HEK293 (cell line): Measurements from ENCODE around the gene VEGFB.

Experiments used
- CTCF ChIA-PET: fragments of 350-600 bp; formaldehyde crosslinking; extraction: SDS; loops from one replicate; lab custom pipeline; 2021; ENCODE audit warnings: antibody characterized with exemption; lab: Yijun Ruan, JAX
- POLR2A ChIA-PET: fragments of 300-600 bp; formaldehyde crosslinking; extraction: SDS; loops from one replicate; lab custom pipeline; 2020; ENCODE audit warnings: antibody characterized with exemption, inconsistent platforms; lab: Yijun Ruan, JAX
- H3K27ac ChIP-seq: fragments of 200-500 bp; sonication (Bioruptor generic); 2 replicates; pipeline ENCODE4 v1.5.1; 2014; ENCODE audit warnings: low read depth, low read length, control low read depth, inconsistent platforms; ENCODE audit errors: extremely low read depth
- H3K36me3 ChIP-seq, 2 experiments: fragments of 200-500 bp in 1 of 2; sonication (Bioruptor generic) in 1 of 2; 1 replicate in 1 of 2; 2 replicates in 1 of 2; pipeline ENCODE4 v1.5.1; 2014 to 2017; ENCODE audit warnings: inconsistent platforms in 2 of 2, low read length in 2 of 2; ENCODE audit not compliant: control insufficient read depth in 2 of 2, insufficient read depth in 1 of 2
- H3K4me1 ChIP-seq: fragments of 200-500 bp; sonication (Bioruptor generic); 2 replicates; pipeline ENCODE4 v1.5.1; 2014; ENCODE audit warnings: mild to moderate bottlenecking, low read length, inconsistent platforms; ENCODE audit not compliant: control insufficient read depth, insufficient read depth
- H3K4me3 ChIP-seq: 2 replicates; pipeline ENCODE4 v1.5.1; 2011; ENCODE audit warnings: low read depth, mild to moderate bottlenecking, control low read depth, low read length, moderate library complexity
- H3K9me3 ChIP-seq: fragments of 200-500 bp; sonication (Bioruptor generic); 2 replicates; pipeline ENCODE4 v1.5.1; 2014; ENCODE audit warnings: low read depth, low read length, inconsistent platforms; ENCODE audit not compliant: control insufficient read depth, insufficient read depth
- GLIS2 ChIP-seq: fragments of 450-650 bp; formaldehyde crosslinking; IDR thresholded peaks from 2 replicates; pipeline ENCODE4 v1.5.1; 2016; ENCODE audit warnings: missing biosample characterization, missing genetic modification characterization
- IKZF3 ChIP-seq: fragments of 450-650 bp; IDR thresholded peaks from 2 replicates; pipeline ENCODE4 v1.5.0; 2018; ENCODE audit warnings: missing biosample characterization, mild to moderate bottlenecking, missing genetic modification characterization, moderate library complexity
- KLF9 ChIP-seq: fragments of 450-650 bp; formaldehyde crosslinking; IDR thresholded peaks from 2 replicates; pipeline ENCODE4 v1.5.1; 2016; ENCODE audit warnings: missing biosample characterization, missing genetic modification characterization, low read depth
- PRDM1 ChIP-seq: fragments of 450-650 bp; formaldehyde crosslinking; IDR thresholded peaks from 2 replicates; pipeline ENCODE4; 2016; ENCODE audit warnings: missing biosample characterization, missing genetic modification characterization
- RBAK ChIP-seq: fragments of 450-650 bp; formaldehyde crosslinking; IDR thresholded peaks from 2 replicates; pipeline ENCODE4 v1.5.1; 2016; ENCODE audit warnings: missing biosample characterization, missing genetic modification characterization
- TRIM28 ChIP-seq: IDR thresholded peaks from 2 replicates; pipeline ENCODE4 v1.6.1; 2011; ENCODE audit warnings: low read length, control low read depth, borderline replicate concordance
- ZBTB20 ChIP-seq: fragments of 450-650 bp; formaldehyde crosslinking; IDR thresholded peaks from 2 replicates; pipeline ENCODE4 v1.5.1; 2016; ENCODE audit warnings: missing biosample characterization, missing genetic modification characterization
- ZEB2 ChIP-seq: fragments of 450-650 bp; formaldehyde crosslinking; IDR thresholded peaks from 2 replicates; pipeline ENCODE4 v1.5.1; 2016; ENCODE audit warnings: missing biosample characterization, missing genetic modification characterization
- ZNF19 ChIP-seq: fragments of 450-650 bp; formaldehyde crosslinking; IDR thresholded peaks from 2 replicates; pipeline ENCODE4; 2016; ENCODE audit warnings: missing biosample characterization, missing genetic modification characterization, low read depth
- ZNF239 ChIP-seq: fragments of 450-650 bp; formaldehyde crosslinking; IDR thresholded peaks from 2 replicates; pipeline ENCODE4 v1.5.1; 2016; ENCODE audit warnings: missing biosample characterization, missing genetic modification characterization
- ZNF391 ChIP-seq: fragments of 450-650 bp; formaldehyde crosslinking; IDR thresholded peaks from 2 replicates; pipeline ENCODE4 v1.5.1; 2016; ENCODE audit warnings: low read depth, missing biosample characterization, missing genetic modification characterization, borderline replicate concordance
- ZNF423 ChIP-seq: fragments of 450-650 bp; formaldehyde crosslinking; IDR thresholded peaks from 2 replicates; pipeline ENCODE4 v1.5.1; 2016; ENCODE audit warnings: missing biosample characterization, missing genetic modification characterization
- ZNF610 ChIP-seq: fragments of 450-650 bp; formaldehyde crosslinking; IDR thresholded peaks from 2 replicates; pipeline ENCODE4 v1.5.1; 2016; ENCODE audit warnings: missing biosample characterization, missing genetic modification characterization, borderline replicate concordance
- ZNF830 ChIP-seq: fragments of 450-650 bp; IDR thresholded peaks from 2 replicates; pipeline ENCODE4 v1.5.0; 2018; ENCODE audit warnings: missing biosample characterization, missing genetic modification characterization, low read depth, mild to moderate bottlenecking, moderate library complexity
- ZNF837 ChIP-seq: fragments of 450-650 bp; formaldehyde crosslinking; IDR thresholded peaks from 2 replicates; pipeline ENCODE4 v1.5.1; 2016; ENCODE audit warnings: missing biosample characterization, missing genetic modification characterization
- TF ChIP-seq, protein P1 (sequence below): fragments of 450-650 bp; formaldehyde crosslinking; IDR thresholded peaks from 2 replicates; pipeline ENCODE4 v1.5.1; 2016; ENCODE audit warnings: missing biosample characterization, missing genetic modification characterization
- TF ChIP-seq, protein P2 (sequence below): fragments of 450-650 bp; formaldehyde crosslinking; IDR thresholded peaks from 2 replicates; pipeline ENCODE4 v1.5.1; 2016; ENCODE audit warnings: missing biosample characterization, missing genetic modification characterization
- TF ChIP-seq, protein P3 (sequence below): fragments of 450-650 bp; formaldehyde crosslinking; optimal IDR thresholded peaks from 2 replicates; pipeline ENCODE3; 2016; ENCODE audit warnings: missing biosample characterization, mild to moderate bottlenecking, missing genetic modification characterization
- TF ChIP-seq, protein P4 (sequence below): fragments of 450-650 bp; formaldehyde crosslinking; IDR thresholded peaks from 2 replicates; pipeline ENCODE4 v1.5.1; 2016; ENCODE audit warnings: missing biosample characterization, missing genetic modification characterization

Gene VEGFB

DNA sequence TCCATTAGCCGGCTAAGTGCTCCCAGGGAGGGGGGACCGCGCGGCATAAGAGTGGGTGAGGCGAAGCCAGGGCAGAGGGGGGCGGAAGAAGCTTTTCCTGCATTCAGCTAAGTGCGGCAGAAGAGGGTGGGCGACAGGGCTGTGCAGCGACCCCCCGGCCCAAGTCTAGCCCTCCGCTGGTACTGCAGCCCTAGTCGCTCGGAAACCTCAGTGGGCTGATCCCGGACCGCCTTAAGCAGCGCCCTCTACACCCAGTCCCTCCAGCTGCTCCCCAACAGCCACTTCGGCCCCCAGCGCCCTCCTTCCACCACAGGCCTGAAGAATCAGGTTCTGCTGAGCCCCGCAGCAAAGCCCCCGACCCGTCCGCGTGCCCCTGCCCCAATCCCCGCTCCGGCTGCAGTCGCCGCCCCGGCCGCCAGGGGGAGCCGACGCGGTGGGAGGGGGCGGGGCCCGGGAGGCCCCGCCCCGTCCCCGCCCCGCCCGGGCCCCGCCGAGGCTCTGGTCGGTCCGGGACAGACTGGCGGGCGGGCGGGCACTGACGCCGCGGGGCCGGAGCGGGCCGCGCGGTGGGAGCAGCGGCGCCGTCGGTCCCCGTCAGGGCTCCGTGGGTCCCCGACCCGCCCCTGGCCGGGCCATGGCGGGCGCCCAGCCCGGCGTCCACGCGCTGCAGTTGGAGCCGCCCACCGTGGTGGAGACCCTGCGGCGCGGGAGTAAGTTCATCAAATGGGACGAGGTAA lies 16.8 kb downstream of the VEGFB start, which contains the start of gene PLCB3 (continued):
- TF ChIP-seq KLF9 (peak; percentile 34; the same call in 1 of the 2 replicates), ZNF19 (tag by site-specific recombination) (no peak), PRDM1 (tag by site-specific recombination) (no peak), ZNF837 (tag by site-specific recombination) (no peak), ZNF423 (tag by site-specific recombination) (peak; percentile 42; the same call in 1 of the 2 replicates)
- TF ChIP-seq, protein P1, sequence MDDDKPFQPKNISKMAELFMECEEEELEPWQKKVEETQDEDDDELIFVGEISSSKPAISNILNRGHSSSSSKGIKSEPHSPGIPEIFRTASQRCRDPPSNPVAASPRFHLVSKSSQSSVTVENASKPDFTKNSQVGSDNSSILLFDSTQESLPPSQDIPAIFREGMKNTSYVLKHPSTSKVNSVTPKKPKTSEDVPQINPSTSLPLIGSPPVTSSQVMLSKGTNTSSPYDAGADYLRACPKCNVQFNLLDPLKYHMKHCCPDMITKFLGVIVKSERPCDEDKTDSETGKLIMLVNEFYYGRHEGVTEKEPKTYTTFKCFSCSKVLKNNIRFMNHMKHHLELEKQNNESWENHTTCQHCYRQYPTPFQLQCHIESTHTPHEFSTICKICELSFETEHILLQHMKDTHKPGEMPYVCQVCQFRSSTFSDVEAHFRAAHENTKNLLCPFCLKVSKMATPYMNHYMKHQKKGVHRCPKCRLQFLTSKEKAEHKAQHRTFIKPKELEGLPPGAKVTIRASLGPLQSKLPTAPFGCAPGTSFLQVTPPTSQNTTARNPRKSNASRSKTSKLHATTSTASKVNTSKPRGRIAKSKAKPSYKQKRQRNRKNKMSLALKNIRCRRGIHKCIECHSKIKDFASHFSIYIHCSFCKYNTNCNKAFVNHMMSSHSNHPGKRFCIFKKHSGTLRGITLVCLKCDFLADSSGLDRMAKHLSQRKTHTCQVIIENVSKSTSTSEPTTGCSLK, result no peak
- TF ChIP-seq, protein P2, sequence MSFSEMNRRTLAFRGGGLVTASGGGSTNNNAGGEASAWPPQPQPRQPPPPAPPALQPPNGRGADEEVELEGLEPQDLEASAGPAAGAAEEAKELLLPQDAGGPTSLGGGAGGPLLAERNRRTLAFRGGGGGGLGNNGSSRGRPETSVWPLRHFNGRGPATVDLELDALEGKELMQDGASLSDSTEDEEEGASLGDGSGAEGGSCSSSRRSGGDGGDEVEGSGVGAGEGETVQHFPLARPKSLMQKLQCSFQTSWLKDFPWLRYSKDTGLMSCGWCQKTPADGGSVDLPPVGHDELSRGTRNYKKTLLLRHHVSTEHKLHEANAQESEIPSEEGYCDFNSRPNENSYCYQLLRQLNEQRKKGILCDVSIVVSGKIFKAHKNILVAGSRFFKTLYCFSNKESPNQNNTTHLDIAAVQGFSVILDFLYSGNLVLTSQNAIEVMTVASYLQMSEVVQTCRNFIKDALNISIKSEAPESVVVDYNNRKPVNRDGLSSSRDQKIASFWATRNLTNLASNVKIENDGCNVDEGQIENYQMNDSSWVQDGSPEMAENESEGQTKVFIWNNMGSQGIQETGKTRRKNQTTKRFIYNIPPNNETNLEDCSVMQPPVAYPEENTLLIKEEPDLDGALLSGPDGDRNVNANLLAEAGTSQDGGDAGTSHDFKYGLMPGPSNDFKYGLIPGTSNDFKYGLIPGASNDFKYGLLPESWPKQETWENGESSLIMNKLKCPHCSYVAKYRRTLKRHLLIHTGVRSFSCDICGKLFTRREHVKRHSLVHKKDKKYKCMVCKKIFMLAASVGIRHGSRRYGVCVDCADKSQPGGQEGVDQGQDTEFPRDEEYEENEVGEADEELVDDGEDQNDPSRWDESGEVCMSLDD (tag by site-specific recombination), result peak; percentile 58; the same call in 1 of the 2 replicates
- TF ChIP-seq, all 188 proteins: peak for 29

DNA sequence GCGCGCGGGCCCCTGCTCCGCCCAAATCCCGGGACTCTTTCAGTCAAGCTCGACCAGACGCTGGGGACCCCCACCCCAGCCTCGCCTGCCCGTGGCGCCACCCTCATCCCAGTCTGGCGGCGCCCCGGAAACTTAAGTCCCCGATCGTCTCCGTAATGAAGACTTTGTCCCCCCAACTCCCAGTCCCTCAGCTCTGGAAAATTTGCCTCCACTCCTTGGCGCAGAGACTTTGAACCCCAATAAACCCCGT lies 17.3 kb downstream of the VEGFB start:
- CTCF ChIA-PET, result interaction anchor here (0.6 to 3.6 kb wide), 17 partner anchors 9 to 485 kb away, joined by 3 to 48 read pairs (median 4); partner anchors contain the start of genes BAD and CATSPERZ
- Histone ChIP-seq H3K27ac (peak overlapping the region; percentile 3; the same call in 1 of the 2 replicates), H3K4me1 (peaks cover 10% of the 10 kb centered on the region), H3K9me3 (no peaks in the 10 kb centered on the region), H3K4me3 (peak overlapping the region; percentile 48), H3K36me3 (peaks cover 0 to 27% of the 10 kb centered on the region in 2 experiments; a peak in 1 of 3 replicates)
- TF ChIP-seq ZNF830, result no peak
- TF ChIP-seq IKZF3 (tag by site-specific recombination), result no peak
- TF ChIP-seq, protein P3, sequence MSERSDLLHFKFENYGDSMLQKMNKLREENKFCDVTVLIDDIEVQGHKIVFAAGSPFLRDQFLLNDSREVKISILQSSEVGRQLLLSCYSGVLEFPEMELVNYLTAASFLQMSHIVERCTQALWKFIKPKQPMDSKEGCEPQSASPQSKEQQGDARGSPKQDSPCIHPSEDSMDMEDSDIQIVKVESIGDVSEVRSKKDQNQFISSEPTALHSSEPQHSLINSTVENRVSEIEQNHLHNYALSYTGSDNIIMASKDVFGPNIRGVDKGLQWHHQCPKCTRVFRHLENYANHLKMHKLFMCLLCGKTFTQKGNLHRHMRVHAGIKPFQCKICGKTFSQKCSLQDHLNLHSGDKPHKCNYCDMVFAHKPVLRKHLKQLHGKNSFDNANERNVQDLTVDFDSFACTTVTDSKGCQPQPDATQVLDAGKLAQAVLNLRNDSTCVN, result peak; percentile 10
- no peak for TF ChIP-seq ZNF239 (tag by site-specific recombination)
- no peak for TF ChIP-seq TRIM28
- POLR2A ChIA-PET, result interaction anchor here (1.2 to 4.2 kb wide), 6 partner anchors 9 to 25 kb away, joined by 4 to 52 read pairs (median 6); partner anchors contain the start of genes FKBP2 and NUDT22

DNA sequence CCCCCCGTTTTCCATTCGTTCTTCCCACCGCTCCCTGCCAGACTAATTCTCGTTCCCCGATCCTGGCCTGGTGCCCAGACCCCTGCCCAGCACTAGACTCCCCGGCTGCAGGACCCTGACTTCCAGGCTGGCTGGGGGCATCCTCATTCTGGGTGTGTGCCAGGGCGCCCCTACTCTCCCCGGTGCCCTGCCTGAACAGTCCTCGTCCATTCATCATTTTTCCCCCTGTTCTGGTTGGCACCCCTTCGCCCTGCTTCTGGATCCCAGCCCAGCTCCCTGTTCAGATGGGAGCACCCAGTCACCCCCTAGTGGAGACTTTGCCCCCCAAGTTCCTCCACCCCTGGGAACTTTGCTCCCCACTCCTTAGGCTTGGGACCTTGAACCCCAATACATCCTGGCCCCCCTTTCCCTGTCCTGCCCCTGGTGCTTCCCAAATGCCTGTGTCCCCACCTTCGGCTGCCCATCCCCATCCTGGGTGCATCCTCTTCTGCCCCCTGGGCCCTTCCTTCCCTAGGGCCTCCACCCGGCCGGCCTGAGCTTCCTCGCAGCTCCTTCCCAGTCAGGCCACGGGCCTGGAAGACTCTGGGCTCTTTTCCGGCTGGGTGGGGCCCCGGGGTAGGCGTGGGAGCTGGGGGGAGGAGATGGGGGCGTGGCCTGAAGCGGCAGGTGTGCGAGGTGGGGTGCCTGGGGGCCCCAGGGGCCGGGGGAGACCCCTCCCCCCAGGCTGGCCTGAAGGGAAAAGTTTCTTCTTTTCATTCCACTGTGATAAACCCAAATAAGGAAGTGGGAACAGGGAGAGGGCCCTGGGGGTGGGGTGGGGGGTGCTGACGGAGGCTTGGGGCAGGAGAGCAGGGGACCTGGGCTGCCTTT lies 17.9 kb downstream of the VEGFB start:
- POLR2A ChIA-PET, result interaction anchor here (0.5 to 4.2 kb wide), 11 partner anchors 8 to 1553 kb away, joined by 3 to 52 read pairs (median 4); partner anchors contain the start of genes ESRRA, FKBP2 and NUDT22
- Histone ChIP-seq H3K4me3 (peak overlapping the region; percentile 48), H3K4me1 (peaks cover 10% of the 10 kb centered on the region), H3K36me3 (peaks cover 0 to 27% of the 10 kb centered on the region in 2 experiments; a peak in 2 of 3 replicates), H3K9me3 (no peaks in the 10 kb centered on the region), H3K27ac (peak overlapping the region; percentile 3; the same call in 1 of the 2 replicates)
- CTCF ChIA-PET, result interaction anchor here (0.6 to 3.6 kb wide), 18 partner anchors 12 to 679 kb away, joined by 3 to 48 read pairs (median 4); partner anchors contain the start of genes BAD and CATSPERZ
- no peak for TF ChIP-seq ZNF610 (tag by site-specific recombination)
- TF ChIP-seq, protein P1, result no peak
- 0 out of 2 replicates have a peak, but pooled peaks have one; percentile 12 for TF ChIP-seq ZNF391
- TF ChIP-seq, protein P4, sequence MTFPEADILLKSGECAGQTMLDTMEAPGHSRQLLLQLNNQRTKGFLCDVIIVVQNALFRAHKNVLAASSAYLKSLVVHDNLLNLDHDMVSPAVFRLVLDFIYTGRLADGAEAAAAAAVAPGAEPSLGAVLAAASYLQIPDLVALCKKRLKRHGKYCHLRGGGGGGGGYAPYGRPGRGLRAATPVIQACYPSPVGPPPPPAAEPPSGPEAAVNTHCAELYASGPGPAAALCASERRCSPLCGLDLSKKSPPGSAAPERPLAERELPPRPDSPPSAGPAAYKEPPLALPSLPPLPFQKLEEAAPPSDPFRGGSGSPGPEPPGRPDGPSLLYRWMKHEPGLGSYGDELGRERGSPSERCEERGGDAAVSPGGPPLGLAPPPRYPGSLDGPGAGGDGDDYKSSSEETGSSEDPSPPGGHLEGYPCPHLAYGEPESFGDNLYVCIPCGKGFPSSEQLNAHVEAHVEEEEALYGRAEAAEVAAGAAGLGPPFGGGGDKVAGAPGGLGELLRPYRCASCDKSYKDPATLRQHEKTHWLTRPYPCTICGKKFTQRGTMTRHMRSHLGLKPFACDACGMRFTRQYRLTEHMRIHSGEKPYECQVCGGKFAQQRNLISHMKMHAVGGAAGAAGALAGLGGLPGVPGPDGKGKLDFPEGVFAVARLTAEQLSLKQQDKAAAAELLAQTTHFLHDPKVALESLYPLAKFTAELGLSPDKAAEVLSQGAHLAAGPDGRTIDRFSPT, result peak; percentile 73
- peak; percentile 84 for TF ChIP-seq ZNF423 (tag by site-specific recombination)
- TF ChIP-seq RBAK (tag by site-specific recombination), result no peak
- no peak for TF ChIP-seq ZEB2 (tag by site-specific recombination)
- peak; percentile 93 for TF ChIP-seq GLIS2 (tag by site-specific recombination)
- peak; percentile 20; the same call in 1 of the 2 replicates for TF ChIP-seq ZBTB20 (tag by site-specific recombination)
